Kidney (tissue), 14 donors: ENCODE results near the gene EVI5L. TPM values are rescaled to one million over a fixed set of nuclear protein-coding genes. Genes with fewer than 3 reads are reported as not detected.

Source experiments
- DNase-seq, 5 donors: peaks; one replicate each; pipeline ENCODE4 v3.0.0-alpha.2; 2013 to 2020
- FAIRE-seq: peaks from 2 replicates; lab custom pipeline; 2012; peaks lifted over from hg19 to GRCh38; lab: Jason Lieb, UNC
- H3K27ac ChIP-seq, 2 donors: one replicate each; pipeline ENCODE4 v1.7.0; 2013; ENCODE audit warnings: low read depth in 2 of 2, low read length in 2 of 2, inconsistent platforms in 1 of 2
- H3K27me3 ChIP-seq: one replicate; pipeline ENCODE4 v1.7.1; 2013; ENCODE audit warnings: low read length, inconsistent platforms; ENCODE audit not compliant: control insufficient read depth, insufficient read depth
- H3K36me3 ChIP-seq, 3 donors: one replicate each; pipeline versions ENCODE4 v1.7.0 to v1.7.1; 2013; ENCODE audit warnings: low read length in 3 of 3, control low read depth in 1 of 3, inconsistent platforms in 1 of 3; ENCODE audit not compliant: insufficient read depth in 3 of 3, control insufficient read depth in 2 of 3
- H3K4me1 ChIP-seq, 3 donors: one replicate each; pipeline versions ENCODE4 v1.7.0 to v1.7.1; 2013; ENCODE audit warnings: low read length in 3 of 3, inconsistent platforms in 1 of 3, low read depth in 1 of 3; ENCODE audit not compliant: control insufficient read depth in 2 of 3, insufficient read depth in 2 of 3
- H3K4me3 ChIP-seq, 3 donors: one replicate each; pipeline versions ENCODE4 v1.7.0 to v1.8.1; 2013; ENCODE audit warnings: low read length in 3 of 3, control low read depth in 1 of 3, inconsistent platforms in 1 of 3
- H3K9ac ChIP-seq, 3 donors: one replicate each; pipeline versions ENCODE4 v1.7.0 to v1.7.1; 2013; ENCODE audit warnings: low read length in 3 of 3, control low read depth in 1 of 3, inconsistent platforms in 1 of 3
- H3K9me3 ChIP-seq, 3 donors: one replicate each; pipeline versions ENCODE4 v1.7.0 to v1.7.1; 2013; ENCODE audit warnings: low read length in 3 of 3, control low read depth in 1 of 3, inconsistent platforms in 1 of 3; ENCODE audit not compliant: control insufficient read depth in 2 of 3, insufficient read depth in 1 of 3
- CTCF ChIP-seq: IDR thresholded peaks from 3 replicates; pipeline ENCODE4 v1.5.1; 2012; ENCODE audit warnings: mild to moderate bottlenecking, moderate library complexity, borderline replicate concordance; ENCODE audit not compliant: insufficient read depth; ENCODE audit errors: extremely low read depth
- intact Hi-C: fragments of 100-400 bp; cut with DNase I; formaldehyde crosslinking; loops from one replicate; pipeline ENCODE4 v1.11.1; 2022
- polyA plus RNA-seq: library from polyadenylated mRNA; stranded (reverse); fragments of 350-450 nt; fragmentation: Illumina TruSeq; extraction: RNeasy Lipid Tissue Mini Kit (QIAGEN cat#74804); gene quantifications from one replicate; pipeline ENCODE4 v1.2.3, GENCODE V29; 2014; ENCODE audit warnings: low read depth, low replicate concordance; ENCODE audit not compliant: insufficient read depth
- total RNA-seq: library from RNA; stranded (reverse); fragmentation: NEBNext Ultra II Directional; extraction: Animal tissue kit (Norgen Biotek cat#: 25700); gene quantifications from one replicate; pipeline ENCODE4 v1.2.1, GENCODE V29; 2021
- donor health status: control.
- donor health status: control.
- donor health status: control.
- donor health status: control.
- donor health status: control.
- donor health status: DM: yes; HTN: yes; CAD: no.
- donor health status: Normal renal cell carcinoma (clear cell type).

The EVI5L gene
- total and polyA plus RNA-seq, 2 donors from 2014 or later: 14.5 to 15.9 TPM

- no peak overlapping the region for H3K9ac ChIP-seq
- DNase-seq (no peak), FAIRE-seq (no peak)
- TF ChIP-seq CTCF: no peak
- H3K4me1 ChIP-seq: peaks cover 0 to 13% (median 0%) of the 10 kb centered on the region in 3 donors
- H3K27me3 ChIP-seq: peaks cover 13% of the 10 kb centered on the region
- H3K27ac ChIP-seq: no peak overlapping the region
- intact Hi-C loops: no loop called here
- no peak overlapping the region for H3K4me3 ChIP-seq
- no peaks in the 10 kb centered on the region for H3K9me3 ChIP-seq
- peaks cover 0 to 10% (median 2%) of the 10 kb centered on the region in 3 donors for H3K36me3 ChIP-seq
Measured at GRCh38 chr19:7913652-7914051, 83.6 kb downstream of the EVI5L start.

GRCh38 chr19:7914099-7914498, 84.1 kb downstream of the EVI5L start:
- H3K27ac ChIP-seq: no peak overlapping the region
- peaks cover 0 to 10% (median 2%) of the 10 kb centered on the region in 3 donors for H3K36me3 ChIP-seq
- intact Hi-C loops: no loop called here
- H3K4me3 ChIP-seq: no peak overlapping the region
- no peak overlapping the region for H3K9ac ChIP-seq
- H3K9me3 ChIP-seq: no peaks in the 10 kb centered on the region
- TF ChIP-seq CTCF: no peak
- DNase-seq (no peak), FAIRE-seq (no peak)
- H3K27me3 ChIP-seq: peaks cover 15% of the 10 kb centered on the region
- peaks cover 0 to 13% (median 0%) of the 10 kb centered on the region in 3 donors for H3K4me1 ChIP-seq

Other genes starting within 250 kb of the EVI5L start
- 18.5 TPM for gene CAMSAP3, start 234.4 kb upstream of the EVI5L start, total RNA-seq
- gene CAMSAP3, start 234.4 kb upstream of the EVI5L start, polyA plus RNA-seq: 19.3 TPM
- 44.4 TPM for gene XAB2, start 200.7 kb upstream of the EVI5L start, total RNA-seq
- 34.2 TPM for gene XAB2, start 200.7 kb upstream of the EVI5L start, polyA plus RNA-seq
- gene PET100, start 200.4 kb upstream of the EVI5L start, total RNA-seq: 112 TPM
- 181 TPM for gene PET100, start 200.4 kb upstream of the EVI5L start, polyA plus RNA-seq
- gene PCP2, start 196.5 kb upstream of the EVI5L start, total RNA-seq: 6.1 TPM
- gene PCP2, start 196.5 kb upstream of the EVI5L start, polyA plus RNA-seq: 8.9 TPM
- gene STXBP2, start 193.1 kb upstream of the EVI5L start, total RNA-seq: 136 TPM
- 74.8 TPM for gene STXBP2, start 193.1 kb upstream of the EVI5L start, polyA plus RNA-seq
- 1.1 TPM for gene RETN, start 161.2 kb upstream of the EVI5L start, total RNA-seq
- gene RETN, start 161.2 kb upstream of the EVI5L start, polyA plus RNA-seq: not detected
- 0.38 TPM for gene MCEMP1, start 153.1 kb upstream of the EVI5L start, total RNA-seq
- 0.28 TPM for gene MCEMP1, start 153.1 kb upstream of the EVI5L start, polyA plus RNA-seq
- gene TRAPPC5, start 149.4 kb upstream of the EVI5L start, total RNA-seq: 82.6 TPM
- gene TRAPPC5, start 149.4 kb upstream of the EVI5L start, polyA plus RNA-seq: 222 TPM
- gene FCER2, start 128.1 kb upstream of the EVI5L start, total RNA-seq: 1.0 TPM
- not detected for gene FCER2, start 128.1 kb upstream of the EVI5L start, polyA plus RNA-seq
- 0.72 TPM for gene CLEC4G, start 98.1 kb upstream of the EVI5L start, total RNA-seq
- gene CLEC4G, start 98.1 kb upstream of the EVI5L start, polyA plus RNA-seq: 1.1 TPM
- 11.7 TPM for gene CD209, start 82.7 kb upstream of the EVI5L start, total RNA-seq
- gene CD209, start 82.7 kb upstream of the EVI5L start, polyA plus RNA-seq: 1.2 TPM
- gene CLEC4M, start 67.0 kb upstream of the EVI5L start, total RNA-seq: 0.54 TPM
- not detected for gene CLEC4M, start 67.0 kb upstream of the EVI5L start, polyA plus RNA-seq
- gene PRR36, start 44.2 kb downstream of the EVI5L start, total RNA-seq: 4.2 TPM
- 1.1 TPM for gene PRR36, start 44.2 kb downstream of the EVI5L start, polyA plus RNA-seq
- gene LRRC8E, start 58.3 kb downstream of the EVI5L start, total RNA-seq: 9.1 TPM
- 2.2 TPM for gene LRRC8E, start 58.3 kb downstream of the EVI5L start, polyA plus RNA-seq
- 37.0 TPM for gene MAP2K7, start 73.7 kb downstream of the EVI5L start, total RNA-seq
- gene MAP2K7, start 73.7 kb downstream of the EVI5L start, polyA plus RNA-seq: 16.7 TPM
- gene TGFBR3L, start 84.6 kb downstream of the EVI5L start, total RNA-seq: 0.44 TPM
- 1.5 TPM for gene TGFBR3L, start 84.6 kb downstream of the EVI5L start, polyA plus RNA-seq
- 18.4 TPM for gene SNAPC2, start 90.1 kb downstream of the EVI5L start, total RNA-seq
- 24.3 TPM for gene SNAPC2, start 90.1 kb downstream of the EVI5L start, polyA plus RNA-seq
- 25.9 TPM for gene CTXN1, start 95.9 kb downstream of the EVI5L start, total RNA-seq
- 8.9 TPM for gene CTXN1, start 95.9 kb downstream of the EVI5L start, polyA plus RNA-seq
- gene TIMM44, start 113.4 kb downstream of the EVI5L start, total RNA-seq: 57.8 TPM
- gene TIMM44, start 113.4 kb downstream of the EVI5L start, polyA plus RNA-seq: 46.7 TPM
- gene ELAVL1, start 175.4 kb downstream of the EVI5L start, total RNA-seq: 64.7 TPM
- gene ELAVL1, start 175.4 kb downstream of the EVI5L start, polyA plus RNA-seq: 34.6 TPM
- not detected for gene CCL25, start 222.5 kb downstream of the EVI5L start, total RNA-seq
- gene CCL25, start 222.5 kb downstream of the EVI5L start, polyA plus RNA-seq: not detected